Kidney epithelial cell (primary cell): Measurements from ENCODE around the gene CA11. TPM values are rescaled to one million over a fixed set of nuclear protein-coding genes. Genes with fewer than 3 reads are reported as not detected.

Experiments used
- DNase-seq: peaks from one replicate; pipeline ENCODE4 v3.0.0-alpha.2; 2010; ENCODE audit warnings: low read depth
- H3K27me3 ChIP-seq: 2 replicates; pipeline ENCODE4 v1.6.0; 2011; ENCODE audit warnings: low read length; ENCODE audit not compliant: control insufficient read depth, insufficient read depth
- H3K36me3 ChIP-seq: 2 replicates; pipeline ENCODE4 v1.5.1; 2011; ENCODE audit warnings: low read length; ENCODE audit not compliant: control insufficient read depth, insufficient read depth
- H3K4me3 ChIP-seq: 2 replicates; pipeline ENCODE4 v1.5.1; 2011; ENCODE audit warnings: low read depth, mild to moderate bottlenecking, control low read depth, low read length
- total RNA-seq: library from RNA; depleted of rRNA; stranded (reverse); fragments of >200 nt; gene quantifications from 2 replicates; pipeline ENCODE4 v1.2.3, GENCODE V29; 2015
- TF ChIP-seq, protein P1 (sequence below): IDR thresholded peaks from 2 replicates; pipeline ENCODE4 v1.5.1; 2011; ENCODE audit warnings: mild to moderate bottlenecking, moderate library complexity, low read length, control low read depth, inconsistent platforms; ENCODE audit not compliant: insufficient read depth, poor library complexity, severe bottlenecking

CA11 gene
- total RNA-seq, 1 donor from 2014 or later: 1.1 TPM

DNA sequence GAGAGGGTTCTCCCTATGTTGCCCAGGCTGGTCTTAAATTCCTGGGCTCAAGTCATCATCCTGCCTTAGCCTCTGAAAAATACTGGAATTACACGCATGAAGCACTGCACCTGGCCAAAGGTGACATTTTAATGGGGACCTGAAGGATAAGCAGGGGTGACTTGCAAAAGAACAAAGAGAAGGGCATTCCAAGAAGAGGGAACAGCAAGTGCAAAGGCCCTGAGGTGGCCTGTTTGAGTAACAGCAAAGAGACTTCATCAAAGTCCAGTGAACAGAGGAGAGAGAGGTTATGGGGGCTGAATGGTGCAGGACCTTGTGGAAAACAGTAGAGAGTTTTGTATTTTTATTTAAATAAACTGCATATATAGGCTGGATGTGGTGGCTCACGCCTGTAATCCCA lies 4.1 kb downstream of the CA11 start:
- Histone ChIP-seq H3K4me3 (no peak overlapping the region), H3K27me3 (peaks cover 3% of the 10 kb centered on the region), H3K36me3 (no peaks in the 10 kb centered on the region)
- TF ChIP-seq, protein P1, sequence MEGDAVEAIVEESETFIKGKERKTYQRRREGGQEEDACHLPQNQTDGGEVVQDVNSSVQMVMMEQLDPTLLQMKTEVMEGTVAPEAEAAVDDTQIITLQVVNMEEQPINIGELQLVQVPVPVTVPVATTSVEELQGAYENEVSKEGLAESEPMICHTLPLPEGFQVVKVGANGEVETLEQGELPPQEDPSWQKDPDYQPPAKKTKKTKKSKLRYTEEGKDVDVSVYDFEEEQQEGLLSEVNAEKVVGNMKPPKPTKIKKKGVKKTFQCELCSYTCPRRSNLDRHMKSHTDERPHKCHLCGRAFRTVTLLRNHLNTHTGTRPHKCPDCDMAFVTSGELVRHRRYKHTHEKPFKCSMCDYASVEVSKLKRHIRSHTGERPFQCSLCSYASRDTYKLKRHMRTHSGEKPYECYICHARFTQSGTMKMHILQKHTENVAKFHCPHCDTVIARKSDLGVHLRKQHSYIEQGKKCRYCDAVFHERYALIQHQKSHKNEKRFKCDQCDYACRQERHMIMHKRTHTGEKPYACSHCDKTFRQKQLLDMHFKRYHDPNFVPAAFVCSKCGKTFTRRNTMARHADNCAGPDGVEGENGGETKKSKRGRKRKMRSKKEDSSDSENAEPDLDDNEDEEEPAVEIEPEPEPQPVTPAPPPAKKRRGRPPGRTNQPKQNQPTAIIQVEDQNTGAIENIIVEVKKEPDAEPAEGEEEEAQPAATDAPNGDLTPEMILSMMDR: no peak
- no peak for DNase-seq

DNA sequence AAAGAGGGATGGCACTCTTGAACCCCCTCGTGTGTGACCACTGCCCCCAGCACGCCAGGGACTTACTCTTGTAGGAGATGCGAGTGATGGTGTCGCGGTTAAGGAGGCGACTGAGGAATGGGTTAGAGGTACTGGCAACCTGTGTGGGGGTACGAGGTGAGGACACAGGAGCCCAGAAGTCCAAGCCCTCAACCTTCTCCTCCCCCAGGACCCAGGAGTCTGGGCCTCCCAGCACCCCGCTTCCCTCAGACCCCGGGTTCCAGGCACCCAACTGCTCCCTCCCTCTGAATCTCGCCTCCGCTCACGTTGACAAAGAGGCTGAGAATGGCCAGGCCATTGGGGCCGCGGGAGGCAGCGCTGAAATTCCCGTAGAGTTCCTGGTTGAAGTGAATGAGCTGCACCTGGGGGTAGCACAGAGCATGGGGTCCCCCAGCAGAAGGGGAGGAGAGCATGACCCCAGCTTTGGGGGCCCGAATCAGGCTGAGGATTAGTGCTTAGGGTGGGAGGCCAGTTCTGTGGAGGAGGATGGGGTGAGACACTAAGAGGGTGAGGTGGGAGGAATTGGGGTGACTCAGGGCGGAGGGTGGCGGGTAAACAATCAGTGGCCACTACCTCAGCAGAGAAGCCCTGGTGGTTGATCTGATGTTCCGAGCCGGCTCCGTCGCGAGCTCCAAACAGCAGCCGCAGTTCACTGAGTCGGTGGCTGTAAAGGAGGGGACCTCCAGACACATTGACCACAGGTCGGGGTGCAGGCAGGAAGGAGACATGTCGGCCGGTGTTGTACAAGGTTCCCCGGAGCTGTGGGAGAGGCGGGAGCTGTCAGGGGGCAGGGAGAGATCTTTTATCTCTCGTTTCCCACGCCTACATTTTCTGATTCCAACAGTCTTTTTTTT lies 6.3 kb downstream of the CA11 start:
- TF ChIP-seq, protein P1: no peak
- no peak for DNase-seq
- peaks cover 3% of the 10 kb centered on the region for H3K27me3 ChIP-seq
- H3K4me3 ChIP-seq: no peak overlapping the region
- H3K36me3 ChIP-seq: no peaks in the 10 kb centered on the region

DNA sequence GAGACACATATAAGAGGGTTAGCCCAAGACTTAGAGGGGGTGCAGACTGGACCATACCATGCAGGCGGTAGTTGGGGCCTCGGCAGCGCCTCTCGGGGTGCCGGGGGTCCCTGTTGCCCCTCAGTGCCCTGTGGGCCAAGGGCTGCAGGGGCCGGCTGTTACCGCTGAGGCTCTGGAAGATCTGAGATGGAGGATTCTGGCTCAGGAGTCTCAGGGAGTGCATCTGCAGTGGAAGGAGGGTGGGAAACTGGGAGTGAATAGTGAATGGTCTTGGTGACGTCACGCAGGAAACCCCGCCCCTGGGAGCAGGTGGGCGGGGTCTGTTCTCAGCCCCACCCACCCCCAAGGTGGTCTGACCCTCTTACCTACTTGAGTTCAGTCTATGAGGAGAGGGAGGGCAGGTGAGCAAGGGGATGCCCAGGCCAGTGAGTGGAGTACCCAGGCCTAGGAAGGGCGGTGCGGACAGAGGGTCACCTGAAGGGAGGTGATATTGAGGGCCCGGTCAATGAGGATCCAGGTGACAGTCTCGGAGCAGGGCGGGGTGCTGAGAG lies 7.1 kb downstream of the CA11 start:
- H3K27me3 ChIP-seq: peaks cover 3% of the 10 kb centered on the region
- no peak overlapping the region for H3K4me3 ChIP-seq
- H3K36me3 ChIP-seq: no peaks in the 10 kb centered on the region
- no peak for DNase-seq
- TF ChIP-seq, protein P1: no peak

DNA sequence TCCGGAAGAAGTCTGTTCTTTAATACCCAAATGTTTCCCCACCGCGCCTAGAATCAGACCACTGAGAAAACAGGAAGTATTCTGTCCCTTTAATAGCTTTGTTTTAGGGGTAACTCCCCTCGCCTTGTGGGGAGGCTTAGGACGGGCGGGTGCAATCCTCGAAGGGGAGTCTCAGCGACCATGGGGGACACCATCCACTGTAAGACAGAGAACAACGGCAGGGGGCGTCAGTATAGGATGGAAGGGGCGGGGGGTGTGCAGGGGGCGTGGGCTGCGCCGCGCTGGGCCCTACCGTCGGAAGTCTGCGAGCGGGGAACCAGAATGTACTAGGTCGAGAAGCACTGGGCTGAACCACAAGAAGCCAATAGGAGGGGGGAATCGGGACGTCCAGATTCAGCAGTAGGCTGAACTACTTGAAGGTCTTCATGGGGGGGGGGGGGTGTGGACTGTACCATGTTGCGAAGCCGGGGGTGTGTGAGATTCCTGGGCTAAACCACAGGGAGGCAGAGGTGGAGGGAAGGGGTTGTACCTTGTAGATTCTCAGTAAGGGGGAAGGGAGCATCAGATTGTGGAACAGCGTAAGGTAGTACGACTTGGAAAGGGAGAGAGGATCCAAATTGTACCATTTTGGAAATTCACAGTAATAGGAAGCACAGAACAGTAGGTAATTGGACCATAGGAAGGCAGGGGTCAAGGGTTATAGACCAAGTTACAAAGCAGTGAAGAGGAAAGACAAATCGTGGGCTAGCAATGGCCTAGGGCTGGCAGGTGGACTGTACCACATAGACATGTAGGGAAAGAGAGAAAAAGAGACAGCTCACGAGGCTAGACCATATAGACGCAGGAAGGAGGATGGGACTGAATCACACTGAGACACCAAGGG lies 7.8 kb downstream of the CA11 start:
- DNase-seq: no peak
- Histone ChIP-seq H3K36me3 (no peaks in the 10 kb centered on the region), H3K27me3 (peaks cover 3% of the 10 kb centered on the region), H3K4me3 (peak overlapping the region; percentile 56)
- TF ChIP-seq, protein P1: peak; percentile 21

DNA sequence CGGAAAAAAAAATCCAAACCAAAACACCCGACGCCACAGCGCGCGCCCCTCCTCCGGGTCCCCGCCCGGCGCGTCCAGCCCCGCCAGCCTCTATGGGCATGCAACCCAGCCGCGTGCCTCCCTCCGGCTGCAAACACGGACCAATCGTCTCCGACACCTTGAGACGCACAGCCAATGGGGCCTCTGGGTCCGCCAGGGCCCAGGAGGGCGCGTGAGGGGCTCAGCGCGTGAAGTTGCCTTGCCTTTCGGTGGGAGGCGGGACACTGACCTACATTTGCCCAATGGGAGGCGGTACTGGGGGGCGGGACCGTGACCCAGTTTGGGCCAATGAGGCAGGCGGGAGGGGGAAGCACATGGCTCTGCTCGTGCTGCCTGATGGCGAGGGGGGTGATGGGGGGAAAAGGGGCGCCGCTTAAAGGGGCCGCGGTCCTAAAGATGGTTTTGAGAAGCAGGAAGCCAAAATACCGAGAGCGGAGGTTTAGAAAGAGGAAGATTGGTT lies 8.5 kb downstream of the CA11 start:
- TF ChIP-seq, protein P1: no peak
- peak; percentile 94 for DNase-seq
- H3K4me3 ChIP-seq: peak overlapping the region; percentile 56
- peaks cover 3% of the 10 kb centered on the region for H3K27me3 ChIP-seq
- no peaks in the 10 kb centered on the region for H3K36me3 ChIP-seq
